ENCODE data around the gene POMZP3.
"Not testable (repeated sequence)": the region's sequence is repeated elsewhere in the genome, so short reads cannot be mapped to it uniquely, and the experiment has no call there.

GRCh38 chr7:76591033-76591432 is 36.0 kb downstream of the POMZP3 start:
- TF ChIP-seq CTCF (IDR thresholded peaks at IDR 0.05; ENCODE audit: poor library complexity, severe bottlenecking); REST (IDR thresholded peaks at IDR 0.05; ENCODE audit: borderline replicate concordance); EP300 (conservative IDR thresholded peaks at IDR 0.05; ENCODE audit: poor library complexity, severe bottlenecking); EZH2 (IDR thresholded peaks at IDR 0.05; ENCODE audit: borderline replicate concordance, insufficient read depth, low read length, poor library complexity, severe bottlenecking); MXI1 (conservative IDR thresholded peaks at IDR 0.05; ENCODE audit: poor library complexity, severe bottlenecking); POLR2AphosphoS5 (IDR thresholded peaks at IDR 0.05); RAD21 (conservative IDR thresholded peaks at IDR 0.05); SMC3 (conservative IDR thresholded peaks at IDR 0.05; ENCODE audit: poor library complexity); TAF1 (IDR thresholded peaks at IDR 0.05; ENCODE audit: low read depth): not testable (repeated sequence)
